OCI-LY7 (cell line): ENCODE measurements around the gene MAT1A. TPM values are rescaled to one million over a fixed set of nuclear protein-coding genes. Genes with fewer than 3 reads are reported as not detected.

ENCODE experiments used
- BruUV-seq: library from RNA; stranded (reverse); fragments of 400-500 nt; replicated peaks from 2 replicates; lab custom pipeline; 2021; lab: Mats Ljungman, UMichigan
- CTCF ChIA-PET: fragments of 300-600 bp; sonication (Branson Sonifier 250); formaldehyde crosslinking; loops from one replicate; lab custom pipeline; 2022; ENCODE audit warnings: antibody characterized with exemption; ENCODE audit not compliant: unreplicated experiment; lab: Charles Lee
- POLR2A ChIA-PET: fragments of 300-600 bp; sonication (Branson Sonifier 250); formaldehyde crosslinking; loops from one replicate; lab custom pipeline; 2022; ENCODE audit warnings: antibody characterized with exemption; lab: Charles Lee
- DNase-seq: peaks from one replicate; pipeline ENCODE4 v3.0.0-alpha.2; 2015; ENCODE audit warnings: low spot score
- H2AFZ ChIP-seq: fragments of 200-600 bp; sonication (generic), shearing (Covaris generic); 2 replicates; pipeline ENCODE4 v1.6.1; 2014; ENCODE audit warnings: mild to moderate bottlenecking, antibody characterized with exemption, low read length, moderate library complexity
- H3K27ac ChIP-seq: fragments of 200-600 bp; sonication (generic); 2 replicates; pipeline ENCODE4 v1.5.1; 2014; ENCODE audit warnings: mixed run types, low read depth, mild to moderate bottlenecking, moderate library complexity, low read length, inconsistent platforms; ENCODE audit not compliant: poor library complexity, severe bottlenecking
- H3K36me3 ChIP-seq: fragments of 200-600 bp; sonication (generic); 2 replicates; pipeline ENCODE4 v1.6.1; 2014; ENCODE audit warnings: mild to moderate bottlenecking, antibody characterized with exemption, low read length, moderate library complexity, mixed read lengths; ENCODE audit not compliant: insufficient read depth
- H3K4me1 ChIP-seq: fragments of 200-600 bp; sonication (generic); 2 replicates; pipeline ENCODE4 v1.5.1; 2014; ENCODE audit warnings: mild to moderate bottlenecking, low read length; ENCODE audit not compliant: insufficient read depth, poor library complexity, severe bottlenecking
- H3K4me2 ChIP-seq: fragments of 200-600 bp; sonication (generic); 2 replicates; pipeline ENCODE4 v1.6.1; 2014; ENCODE audit warnings: mild to moderate bottlenecking, low read length
- H3K4me3 ChIP-seq: fragments of 200-600 bp; sonication (generic); 2 replicates; pipeline ENCODE4 v1.5.1; 2014; ENCODE audit warnings: mild to moderate bottlenecking, low read depth, low read length; ENCODE audit not compliant: poor library complexity, severe bottlenecking
- H3K79me2 ChIP-seq: fragments of 200-600 bp; sonication (generic); 2 replicates; pipeline ENCODE4 v1.6.1; 2016; ENCODE audit warnings: low read depth, mild to moderate bottlenecking, low read length, moderate library complexity, mixed read lengths; ENCODE audit not compliant: insufficient read depth
- H3K9me2 ChIP-seq: fragments of 200-600 bp; sonication (generic); 2 replicates; pipeline ENCODE4 v1.6.1; 2016; ENCODE audit warnings: mild to moderate bottlenecking, low read length, mixed read lengths; ENCODE audit not compliant: insufficient read depth
- H3K9me3 ChIP-seq: fragments of 200-600 bp; sonication (generic); 2 replicates; pipeline ENCODE4 v1.6.1; 2014; ENCODE audit warnings: mild to moderate bottlenecking, mixed run types, low read length, mixed read lengths
- H4K20me1 ChIP-seq: fragments of 200-600 bp; sonication (generic); 2 replicates; pipeline ENCODE4 v1.6.1; 2014; ENCODE audit warnings: mild to moderate bottlenecking, antibody characterized with exemption, low read length, moderate library complexity, mixed read lengths; ENCODE audit not compliant: insufficient read depth
- EZH2phosphoT487 ChIP-seq: fragments of 200-600 bp; sonication (generic); IDR thresholded peaks from 2 replicates; pipeline ENCODE4 v1.6.1; 2018; ENCODE audit warnings: low read depth, borderline replicate concordance, mild to moderate bottlenecking, mixed run types, antibody characterized with exemption, low read length, moderate library complexity, mixed read lengths
- intact Hi-C: fragments of 100-400 bp; cut with micrococcal nuclease; formaldehyde crosslinking; loops from one replicate; pipeline ENCODE4 v1.10.0; 2022; ENCODE audit not compliant: unreplicated experiment
- total RNA-seq, 2 experiments: library from RNA; depleted of rRNA in 1 of 2; stranded (reverse); fragments of >200 nt in 1 of 2; shearing (Covaris generic) in 1 of 2; gene quantifications; 2 replicates each; pipeline ENCODE4 v1.2.3, GENCODE V29; 2014 to 2022
- TF ChIP-seq, protein P1 (sequence below): fragments of 200-600 bp; sonication (generic); conservative IDR thresholded peaks from 2 replicates; pipeline ENCODE4 v1.5.1; 2014; ENCODE audit warnings: mild to moderate bottlenecking, antibody characterized with exemption, low read length, moderate library complexity, mixed read lengths

MAT1A gene
- total RNA-seq, 2 experiments from 2014 or later, result not detected

DNA sequence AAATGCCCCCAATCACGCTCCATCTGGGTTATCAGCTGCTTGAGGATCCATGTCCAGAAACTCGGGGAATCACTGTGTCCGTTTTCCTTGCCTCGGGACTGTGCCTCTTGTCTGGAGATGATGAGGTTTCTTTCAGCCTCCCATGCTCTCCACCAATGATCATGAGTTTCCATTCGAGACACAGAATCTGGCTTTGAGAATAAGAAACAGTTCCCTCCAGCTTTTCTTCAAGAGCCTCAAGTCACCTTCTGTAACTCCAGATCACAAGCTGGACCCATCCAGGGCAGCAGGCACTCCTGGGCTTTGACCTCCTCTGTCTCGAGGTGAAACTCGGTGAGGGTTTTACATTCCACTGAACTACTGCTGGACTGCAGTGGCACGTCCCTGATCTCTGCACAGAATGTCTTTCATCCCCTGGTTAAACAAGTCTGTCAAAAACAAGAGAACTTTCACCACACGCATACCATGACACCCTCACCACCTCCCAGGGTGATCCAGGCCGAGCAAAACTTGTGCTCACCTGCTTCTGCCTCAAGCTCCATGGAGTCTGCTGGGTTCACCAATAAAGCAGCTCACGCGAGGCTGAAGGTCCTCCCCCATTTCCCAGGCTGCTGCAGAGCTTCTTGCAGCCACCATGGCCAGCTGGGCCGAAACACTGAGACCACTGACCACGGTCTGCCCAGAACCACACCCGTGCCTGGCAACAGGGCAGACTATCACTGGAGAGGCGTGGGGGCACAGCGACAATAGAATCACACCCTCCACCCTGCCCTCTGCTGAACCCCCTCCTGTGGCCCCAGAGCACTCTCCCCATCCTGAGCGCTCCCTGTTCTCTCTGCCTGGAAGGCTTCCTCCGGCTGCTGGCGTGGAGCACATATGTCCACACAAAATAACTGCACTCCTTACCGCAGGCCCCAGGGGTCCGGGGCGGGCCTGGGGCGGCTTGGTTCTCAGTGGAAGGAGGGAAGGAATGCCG is 25.1 kb downstream of the MAT1A start:
- H3K9me2 ChIP-seq, result no peaks in the 10 kb centered on the region
- H3K9me3 ChIP-seq, result no peaks in the 10 kb centered on the region
- H2AFZ ChIP-seq, result no peak overlapping the region
- DNase-seq, result no peak
- H3K27ac ChIP-seq, result no peak overlapping the region
- H3K4me1 ChIP-seq, result no peaks in the 10 kb centered on the region
- H3K4me2 ChIP-seq, result no peak overlapping the region
- ChIA-PET CTCF (no interaction called here), POLR2A (no interaction called here)
- TF ChIP-seq, protein P1, sequence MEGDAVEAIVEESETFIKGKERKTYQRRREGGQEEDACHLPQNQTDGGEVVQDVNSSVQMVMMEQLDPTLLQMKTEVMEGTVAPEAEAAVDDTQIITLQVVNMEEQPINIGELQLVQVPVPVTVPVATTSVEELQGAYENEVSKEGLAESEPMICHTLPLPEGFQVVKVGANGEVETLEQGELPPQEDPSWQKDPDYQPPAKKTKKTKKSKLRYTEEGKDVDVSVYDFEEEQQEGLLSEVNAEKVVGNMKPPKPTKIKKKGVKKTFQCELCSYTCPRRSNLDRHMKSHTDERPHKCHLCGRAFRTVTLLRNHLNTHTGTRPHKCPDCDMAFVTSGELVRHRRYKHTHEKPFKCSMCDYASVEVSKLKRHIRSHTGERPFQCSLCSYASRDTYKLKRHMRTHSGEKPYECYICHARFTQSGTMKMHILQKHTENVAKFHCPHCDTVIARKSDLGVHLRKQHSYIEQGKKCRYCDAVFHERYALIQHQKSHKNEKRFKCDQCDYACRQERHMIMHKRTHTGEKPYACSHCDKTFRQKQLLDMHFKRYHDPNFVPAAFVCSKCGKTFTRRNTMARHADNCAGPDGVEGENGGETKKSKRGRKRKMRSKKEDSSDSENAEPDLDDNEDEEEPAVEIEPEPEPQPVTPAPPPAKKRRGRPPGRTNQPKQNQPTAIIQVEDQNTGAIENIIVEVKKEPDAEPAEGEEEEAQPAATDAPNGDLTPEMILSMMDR, result no peak
- TF ChIP-seq EZH2phosphoT487, result no peak
- intact Hi-C loops, result no loop called here
- no peaks in the 10 kb centered on the region for H4K20me1 ChIP-seq
- no TSS peak for BruUV-seq
- H3K79me2 ChIP-seq, result no peaks in the 10 kb centered on the region
- H3K36me3 ChIP-seq, result no peaks in the 10 kb centered on the region
- no peak overlapping the region for H3K4me3 ChIP-seq

DNA sequence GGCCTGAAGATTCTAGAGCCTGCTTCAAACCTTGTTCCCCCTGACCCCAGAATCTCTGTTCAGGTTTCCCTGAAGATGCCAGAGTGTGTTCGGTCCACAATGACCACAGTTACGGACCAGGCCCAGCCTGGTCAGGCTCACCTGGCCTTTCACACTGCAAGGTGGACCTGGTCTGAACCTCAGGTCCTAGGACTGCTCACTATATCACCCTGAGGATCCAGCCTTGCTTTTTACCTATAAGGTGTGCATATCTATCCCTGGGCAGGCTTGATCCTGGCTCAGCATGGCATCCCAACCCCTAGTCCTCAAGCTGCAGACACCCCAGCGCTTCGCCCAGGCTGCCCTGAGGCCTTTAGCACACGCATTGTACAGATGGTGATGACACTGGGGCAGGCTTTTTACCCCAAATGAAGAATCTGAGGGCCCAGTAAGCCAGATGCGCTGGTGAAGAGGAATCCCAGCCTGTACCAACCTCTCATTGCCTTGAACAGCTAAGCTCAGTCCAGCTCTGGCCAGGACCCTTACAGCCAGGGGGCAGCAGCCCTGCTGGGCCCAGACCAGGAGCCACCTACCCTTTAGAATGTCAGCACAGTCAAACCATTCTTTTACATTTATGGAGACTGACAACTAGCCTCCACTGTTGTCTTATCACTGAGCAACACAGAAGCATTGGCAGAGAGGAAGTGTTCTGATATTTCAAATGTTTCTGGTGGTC is 28.0 kb downstream of the MAT1A start:
- no TSS peak for BruUV-seq
- Histone ChIP-seq H2AFZ (no peak overlapping the region), H3K36me3 (no peaks in the 10 kb centered on the region), H3K9me3 (no peaks in the 10 kb centered on the region), H4K20me1 (no peaks in the 10 kb centered on the region), H3K4me1 (no peaks in the 10 kb centered on the region), H3K79me2 (no peaks in the 10 kb centered on the region), H3K9me2 (no peaks in the 10 kb centered on the region), H3K4me3 (no peak overlapping the region), H3K4me2 (no peak overlapping the region), H3K27ac (no peak overlapping the region)
- TF ChIP-seq EZH2phosphoT487, result no peak
- TF ChIP-seq, protein P1, result no peak
- ChIA-PET CTCF (interaction anchor here (0.6 to 1.3 kb wide), 2 partner anchors 9 to 82 kb away, joined by 3 to 5 read pairs; no protein-coding TSS in a partner anchor), POLR2A (no interaction called here)
- no peak for DNase-seq
- intact Hi-C loops, result no loop called here
